HepG2 (cell line): Measurements from ENCODE around the gene GRIA3. TPM values are rescaled to one million over a fixed set of nuclear protein-coding genes. Genes with fewer than 3 reads are reported as not detected.

Experiments
- ATAC-seq: fragments of 200-7000 bp; cut with Tn5 transposase; 3 replicates; pipeline ENCODE4 v1.9.1; 2020; ENCODE audit warnings: mild to moderate bottlenecking, moderate library complexity
- BruUV-seq: library from RNA; stranded (reverse); fragments of 400-500 nt; replicated peaks from 2 replicates; lab custom pipeline; 2021; lab: Mats Ljungman, UMichigan
- CTCF ChIA-PET: fragments of 300-600 bp; formaldehyde crosslinking; extraction: SDS; loops from one replicate; lab custom pipeline; 2021; ENCODE audit warnings: low total read pairs, inconsistent platforms, low intra/inter-chr PET ratio; lab: Yijun Ruan, JAX
- POLR2A ChIA-PET: fragments of 350-600 bp; sonication (Branson Sonifier 250); formaldehyde crosslinking; loops from one replicate; lab custom pipeline; 2020; ENCODE audit warnings: antibody characterized with exemption, inconsistent platforms; lab: Yijun Ruan, JAX
- DNase-seq: peaks from one replicate; pipeline ENCODE4 v3.0.0-alpha.2; 2015; ENCODE audit warnings: low spot score
- FAIRE-seq: peaks from 3 replicates; lab custom pipeline; 2011; peaks lifted over from hg19 to GRCh38; lab: Jason Lieb, UNC
- H2AFZ ChIP-seq: one replicate; pipeline ENCODE4 v1.6.1; 2011; ENCODE audit warnings: low read length, inconsistent platforms
- H3K27ac ChIP-seq: fragments of 300-600 bp; 3 replicates; pipeline ENCODE4 v1.8.0; 2011; ENCODE audit warnings: mixed run types, mild to moderate bottlenecking, mixed read lengths, low read length, inconsistent platforms; ENCODE audit not compliant: insufficient read depth; ENCODE audit errors: extremely low read length
- H3K27me3 ChIP-seq, 2 experiments: fragments of 200-600 bp in 1 of 2; 2 replicates in 1 of 2; 3 replicates in 1 of 2; pipeline versions ENCODE4 v1.6.0 to v1.8.0; 2011; ENCODE audit warnings: low read length in 2 of 2, mild to moderate bottlenecking in 2 of 2, moderate library complexity in 2 of 2, inconsistent platforms in 1 of 2; ENCODE audit not compliant: insufficient read depth in 2 of 2, control insufficient read depth in 1 of 2
- H3K36me3 ChIP-seq, 2 experiments: fragments of 200-600 bp in 1 of 2; replicated peaks in 1 of 2; 2 replicates in 1 of 2; 3 replicates in 1 of 2; pipeline versions ENCODE4 v1.5.1 to v1.8.0; 2011; ENCODE audit warnings: low read length in 2 of 2, inconsistent platforms in 1 of 2; ENCODE audit not compliant: insufficient read depth in 2 of 2, control insufficient read depth in 1 of 2
- H3K4me1 ChIP-seq: 2 replicates; pipeline ENCODE4 v1.5.1; 2012; ENCODE audit warnings: low read length, inconsistent platforms; ENCODE audit not compliant: insufficient read depth
- H3K4me2 ChIP-seq: 2 replicates; pipeline ENCODE4 v1.6.0; 2011; ENCODE audit warnings: low read depth, low read length, inconsistent platforms
- H3K4me3 ChIP-seq, 3 experiments: fragments of 200-600 bp in 1 of 3; sonication (generic), shearing (Covaris generic) in 1 of 3; replicated peaks in 1 of 3; 2 replicates each; pipeline ENCODE4 v1.5.1; 2011 to 2016; ENCODE audit warnings: low read length in 3 of 3, inconsistent platforms in 2 of 3, low read depth in 2 of 3, mild to moderate bottlenecking in 2 of 3, control low read depth in 1 of 3, mixed read lengths in 1 of 3; ENCODE audit not compliant: insufficient read depth in 1 of 3
- H3K79me2 ChIP-seq: one replicate; pipeline ENCODE4 v1.6.1; 2011; ENCODE audit warnings: low read length, inconsistent platforms; ENCODE audit not compliant: insufficient read depth
- H3K9ac ChIP-seq: 2 replicates; pipeline ENCODE4 v1.6.0; 2011; ENCODE audit warnings: mild to moderate bottlenecking, low read depth, low read length, inconsistent platforms; ENCODE audit not compliant: insufficient read depth
- H3K9me3 ChIP-seq: 2 replicates; pipeline ENCODE4 v1.5.1; 2012; ENCODE audit warnings: mild to moderate bottlenecking, low read length
- H4K20me1 ChIP-seq: 2 replicates; pipeline ENCODE4 v1.6.0; 2011; ENCODE audit warnings: inconsistent platforms, mild to moderate bottlenecking, low read length, moderate library complexity; ENCODE audit not compliant: insufficient read depth
- BRF2 ChIP-seq: sonication (generic); formaldehyde crosslinking; IDR thresholded peaks from 2 replicates; pipeline ENCODE4 v1.8.1; 2022; ENCODE audit warnings: mild to moderate bottlenecking, missing genetic modification reagents
- CSRNP1 ChIP-seq: sonication (generic); formaldehyde crosslinking; IDR thresholded peaks from 2 replicates; pipeline ENCODE4 v1.8.1; 2023; ENCODE audit warnings: mild to moderate bottlenecking, missing genetic modification reagents
- GMEB1 ChIP-seq: sonication (generic); formaldehyde crosslinking; IDR thresholded peaks from 2 replicates; pipeline ENCODE4 v1.5.1; 2020; ENCODE audit warnings: missing genetic modification reagents, mild to moderate bottlenecking, borderline replicate concordance
- KLF16 ChIP-seq, 2 experiments: sonication (generic) in 1 of 2; formaldehyde crosslinking in 1 of 2; IDR thresholded peaks; 2 replicates each; pipeline versions ENCODE4 v1.6.1 to v1.8.0; 2016 to 2023; ENCODE audit warnings: missing genetic modification reagents in 2 of 2, missing compliant biosample characterization in 1 of 2
- MXI1 ChIP-seq: IDR thresholded peaks from 3 replicates; pipeline ENCODE4 v1.6.1; 2012; ENCODE audit warnings: low read depth, low read length, inconsistent platforms, borderline replicate concordance
- NFKBIZ ChIP-seq: IDR thresholded peaks from 2 replicates; pipeline ENCODE4 v1.6.1; 2018; ENCODE audit warnings: missing genetic modification reagents, missing compliant biosample characterization
- RCOR2 ChIP-seq: IDR thresholded peaks from 2 replicates; pipeline ENCODE4 v1.6.1; 2016; ENCODE audit warnings: missing biosample characterization, missing genetic modification reagents
- TCF7 ChIP-seq: sonication (generic); IDR thresholded peaks from 2 replicates; pipeline ENCODE4 v1.6.1; 2016; ENCODE audit warnings: antibody characterized with exemption, low read depth
- ZBTB39 ChIP-seq: sonication (generic); formaldehyde crosslinking; IDR thresholded peaks from 2 replicates; pipeline ENCODE4 v1.5.0; 2020; ENCODE audit warnings: missing genetic modification reagents
- ZC3H13 ChIP-seq: sonication (generic); formaldehyde crosslinking; IDR thresholded peaks from 2 replicates; pipeline ENCODE4 v1.8.1; 2023; ENCODE audit warnings: mild to moderate bottlenecking, missing genetic modification reagents, moderate library complexity
- ZNF367 ChIP-seq: sonication (generic); formaldehyde crosslinking; IDR thresholded peaks from 2 replicates; pipeline ENCODE4 v1.4.0; 2020; ENCODE audit warnings: missing genetic modification reagents, borderline replicate concordance
- ZNF512 ChIP-seq: sonication (generic); formaldehyde crosslinking; IDR thresholded peaks from 2 replicates; pipeline ENCODE4 v1.4.0; 2020; ENCODE audit warnings: mild to moderate bottlenecking, missing genetic modification reagents
- WGBS: methylation state at CpG from one replicate; pipeline ENCODE4 v1.1.6; 2017; ENCODE audit warnings: low lambda C conversion rate; 5-methylcytosine and 5-hydroxymethylcytosine counted together
- in situ Hi-C: cut with HindIII; loops from 2 replicates; pipeline ENCODE4 v1.10.0; 2017; ENCODE audit warnings: low pct_unique_long_range_greater_than_20kb; ENCODE audit not compliant: extremely low pct_ligation_motif_present
- intact Hi-C: fragments of 100-400 bp; cut with micrococcal nuclease; formaldehyde crosslinking; loops from one replicate; pipeline ENCODE4 v1.10.0; 2022; ENCODE audit not compliant: unreplicated experiment
- polyA plus RNA-seq, 8 experiments: library from polyadenylated mRNA; depleted of rRNA in 3 of 8; stranded (reverse) in 7 of 8; unstranded in 1 of 8; fragments of >200 nt; fragmentation: Illumina TruSeq in 4 of 8; extraction: Trizol in 4 of 8; gene quantifications; 2 replicates each; pipeline versions ENCODE4 v1.2.1 to v1.2.3, GENCODE V29; 2011 to 2016; ENCODE audit warnings: low read depth in 4 of 8, missing spikeins in 1 of 8, mixed read lengths in 1 of 8; ENCODE audit not compliant: insufficient read depth in 1 of 8
- total RNA-seq, 5 experiments: library from RNA; depleted of rRNA; stranded (reverse); fragments of >200 nt; fragmentation: Illumina TruSeq; extraction: Trizol; gene quantifications; 2 replicates each; pipeline ENCODE4 v1.2.3, GENCODE V29; 2016; ENCODE audit warnings: low read depth in 1 of 5

GRIA3 gene
- total and polyA plus RNA-seq, 2 of the 13 experiments (the other 11 are each of a cell fraction or from before 2014, with no cell fraction given), result not detected

- TF ChIP-seq ZNF512, result no peak
- no peak for TF ChIP-seq ZC3H13 (CRISPR knock-in tag)
- no peak for TF ChIP-seq NFKBIZ (CRISPR knock-in tag)
- TF ChIP-seq CSRNP1 (CRISPR knock-in tag), result no peak
- no peak for TF ChIP-seq RCOR2 (CRISPR knock-in tag)
- no peak for TF ChIP-seq ZNF367 (CRISPR knock-in tag)
These were observed 258.7 kb downstream of the GRIA3 start (continued) for GRCh38 chrX:123442764-123443163.

GRCh38 chrX:123447506-123447905, 263.4 kb downstream of the GRIA3 start:
- no peak overlapping the region for H3K27ac ChIP-seq
- intact Hi-C loops, result no loop called here
- no peaks in the 10 kb centered on the region for H3K9me3 ChIP-seq
- no peak overlapping the region for H3K4me3 ChIP-seq
- 2% methylated on average over 3 of the region's 3 CpGs for WGBS
- H3K9ac ChIP-seq, result no peak overlapping the region
- no peak for DNase-seq
- no peak overlapping the region for H3K4me2 ChIP-seq
- H3K27me3 ChIP-seq, result no peaks in the 10 kb centered on the region
- no peaks in the 10 kb centered on the region for H3K4me1 ChIP-seq
- no peak for ATAC-seq
- POLR2A ChIA-PET, result no interaction called here
- in situ Hi-C loops, result no loop called here
- CTCF ChIA-PET, result no interaction called here
- no peaks in the 10 kb centered on the region for H4K20me1 ChIP-seq
- H2AFZ ChIP-seq, result no peak overlapping the region
- H3K79me2 ChIP-seq, result no peaks in the 10 kb centered on the region
- BruUV-seq, result no TSS peak
- no peaks in the 10 kb centered on the region for H3K36me3 ChIP-seq
- FAIRE-seq, result no peak
- TF ChIP-seq ZBTB39 (no peak), BRF2 (CRISPR knock-in tag) (no peak), MXI1 (no peak), KLF16 (CRISPR knock-in tag; IDR thresholded peaks at IDR 0.05) (no peak), TCF7 (no peak), GMEB1 (CRISPR knock-in tag) (no peak)
